K562 (cell line): ENCODE results near the gene GRHPR. TPM values are rescaled to one million over a fixed set of nuclear protein-coding genes. Genes with fewer than 3 reads are reported as not detected.

Source experiments
- ATAC-seq: fragments of 200-7000 bp; cut with Tn5 transposase; 3 replicates; pipeline ENCODE4 v1.9.1; 2020; ENCODE audit warnings: moderate library complexity
- BruUV-seq: library from RNA; stranded (reverse); fragments of 400-500 nt; replicated peaks from 2 replicates; lab custom pipeline; 2021; lab: Mats Ljungman, UMichigan
- CTCF ChIA-PET: fragments of 300-600 bp; formaldehyde crosslinking; extraction: SDS; loops from one replicate; lab custom pipeline; 2021; ENCODE audit warnings: low intra/inter-chr PET ratio; lab: Yijun Ruan, JAX
- POLR2A ChIA-PET: fragments of 300-600, 350-650 bp; sonication (Branson Sonifier 250); formaldehyde crosslinking; extraction: SDS; loops from one replicate; lab custom pipeline; 2021; ENCODE audit warnings: antibody characterized with exemption, inconsistent platforms; lab: Yijun Ruan, JAX
- DNase-seq, 4 experiments: peaks; one replicate each; pipeline versions ENCODE4 v3.0.0 to v3.0.0-alpha.2; 2011 to 2018; ENCODE audit warnings: low spot score in 3 of 4, mixed read lengths in 3 of 4; ENCODE audit errors: extremely low read depth in 1 of 4
- FAIRE-seq: peaks from 2 replicates; lab custom pipeline; 2011; peaks lifted over from hg19 to GRCh38; lab: Jason Lieb, UNC
- H2AFZ ChIP-seq: 2 replicates; pipeline ENCODE4 v1.6.0; 2011; ENCODE audit warnings: low read depth, low read length, control low read depth, inconsistent platforms
- H3K27ac ChIP-seq: fragments of 200-600 bp; 3 replicates; pipeline ENCODE4 v1.8.0; 2011; ENCODE audit warnings: low read depth, mild to moderate bottlenecking, control low read depth, inconsistent platforms, low read length, moderate library complexity, mixed read lengths; ENCODE audit errors: extremely low read depth
- H3K27me3 ChIP-seq, 2 experiments: fragments of 300-600 bp in 1 of 2; 2 replicates in 1 of 2; 3 replicates in 1 of 2; pipeline versions ENCODE4 v1.6.0 to v1.8.0; 2011; ENCODE audit warnings: inconsistent platforms in 2 of 2, low read length in 2 of 2, mild to moderate bottlenecking in 1 of 2, mixed read lengths in 1 of 2, moderate library complexity in 1 of 2; ENCODE audit not compliant: control insufficient read depth in 2 of 2, insufficient read depth in 2 of 2
- H3K36me3 ChIP-seq: fragments of 300-600 bp; 3 replicates; pipeline ENCODE4 v1.8.0; 2011; ENCODE audit warnings: mild to moderate bottlenecking, low read length, inconsistent platforms; ENCODE audit not compliant: control insufficient read depth, insufficient read depth
- H3K4me1 ChIP-seq, 2 experiments: fragments of 200-600 bp in 1 of 2; replicated peaks in 1 of 2; 2 replicates in 1 of 2; 3 replicates in 1 of 2; pipeline versions ENCODE4 v1.5.1 to v1.8.0; 2011; ENCODE audit warnings: inconsistent platforms in 2 of 2, low read length in 2 of 2, mild to moderate bottlenecking in 1 of 2, mixed read lengths in 1 of 2, moderate library complexity in 1 of 2; ENCODE audit not compliant: control insufficient read depth in 2 of 2, insufficient read depth in 2 of 2
- H3K4me2 ChIP-seq: 2 replicates; pipeline ENCODE4 v1.6.1; 2011; ENCODE audit warnings: low read length, control low read depth, inconsistent platforms, mixed read lengths; ENCODE audit not compliant: insufficient read depth
- H3K4me3 ChIP-seq: fragments of 200-600 bp; sonication (generic), shearing (Covaris generic); 2 replicates; pipeline ENCODE4 v1.5.1; 2016; ENCODE audit warnings: control low read depth, inconsistent platforms
- H3K79me2 ChIP-seq: fragments of 200-600 bp; 3 replicates; pipeline ENCODE4 v1.8.0; 2011; ENCODE audit warnings: low read length, inconsistent platforms; ENCODE audit not compliant: control insufficient read depth, insufficient read depth
- H3K9ac ChIP-seq, 2 experiments: 2 replicates each; pipeline versions ENCODE4 v1.6.0 to v1.6.1; 2011; ENCODE audit warnings: low read depth in 2 of 2, low read length in 2 of 2, control low read depth in 1 of 2, inconsistent platforms in 1 of 2, mild to moderate bottlenecking in 1 of 2, mixed read lengths in 1 of 2; ENCODE audit not compliant: insufficient read depth in 1 of 2
- H3K9me1 ChIP-seq: one replicate; pipeline ENCODE4 v1.6.0; 2011; ENCODE audit warnings: inconsistent platforms, mild to moderate bottlenecking, low read length, moderate library complexity; ENCODE audit not compliant: control insufficient read depth, insufficient read depth
- H3K9me3 ChIP-seq: replicated peaks from 2 replicates; pipeline ENCODE4 v1.5.1; 2011; ENCODE audit warnings: low read depth, low read length, inconsistent platforms; ENCODE audit not compliant: control insufficient read depth, insufficient read depth
- H4K20me1 ChIP-seq: replicated peaks from 2 replicates; pipeline ENCODE4 v1.6.1; 2011; ENCODE audit warnings: low read length, inconsistent platforms, mixed read lengths; ENCODE audit not compliant: control insufficient read depth, insufficient read depth
- GTF2B ChIP-seq: IDR thresholded peaks from 2 replicates; pipeline ENCODE4 v1.6.1; 2011; ENCODE audit not compliant: insufficient read length; ENCODE audit errors: extremely low read depth
- POLR2G ChIP-seq: fragments of 200-400 bp; formaldehyde crosslinking; IDR thresholded peaks from 2 replicates; pipeline ENCODE4 v1.6.1; 2017; ENCODE audit warnings: low read depth, mild to moderate bottlenecking, antibody characterized with exemption, low read length, moderate library complexity
- RBFOX2 ChIP-seq: fragments of 200-400 bp; formaldehyde crosslinking; IDR thresholded peaks from 2 replicates; pipeline ENCODE4 v1.6.1; 2017; ENCODE audit warnings: low read depth, mild to moderate bottlenecking, low read length, moderate library complexity
- XRCC5 ChIP-seq: fragments of 200-400 bp; formaldehyde crosslinking; IDR thresholded peaks from 2 replicates; pipeline ENCODE4 v1.6.1; 2017; ENCODE audit warnings: low read depth, mild to moderate bottlenecking, low read length
- ZBTB11 ChIP-seq, 3 experiments: fragments of 200-800 bp in 1 of 3; fragments of 250-450 bp in 1 of 3; fragments of 450-650 bp in 1 of 3; sonication (Bioruptor Pico) in 1 of 3; sonication (Bioruptor generic) in 1 of 3; formaldehyde crosslinking in 1 of 3; IDR thresholded peaks; 2 replicates each; pipeline versions ENCODE4 v1.6.1 to v1.8.0; 2016 to 2022; ENCODE audit warnings: mild to moderate bottlenecking in 2 of 3, missing genetic modification characterization in 2 of 3, missing compliant biosample characterization in 1 of 3, moderate library complexity in 1 of 3
- ZNF395 ChIP-seq: fragments of 200-800 bp; sonication (Bioruptor generic); IDR thresholded peaks from 2 replicates; pipeline ENCODE4 v1.6.1; 2017; ENCODE audit warnings: missing genetic modification characterization, missing compliant biosample characterization
- WGBS: fragments of 100-300 bp; shearing (Covaris generic); methylation state at CpG from one replicate; pipeline ENCODE4 v1.1.6; 2016; ENCODE audit warnings: low coverage, mixed read lengths; ENCODE audit not compliant: insufficient coverage; ENCODE audit errors: missing lambda C conversion rate; 5-methylcytosine and 5-hydroxymethylcytosine counted together
- in situ Hi-C: fragments of 300-500 bp; cut with MboI; formaldehyde crosslinking; loops from 4 replicates; pipeline ENCODE4 v1.15.0; 2018; ENCODE audit warnings: inconsistent platforms, mixed read lengths
- intact Hi-C: fragments of 100-400 bp; cut with micrococcal nuclease; formaldehyde crosslinking; loops from 2 replicates; pipeline ENCODE4 v1.14.2; 2022
- polyA plus RNA-seq, 8 experiments: library from polyadenylated mRNA; depleted of rRNA in 4 of 8; stranded (reverse) in 5 of 8; unstranded in 3 of 8; fragments of >200 nt; fragmentation: Nextera tagmentation in 2 of 8; fragmentation: Illumina TruSeq in 1 of 8; extraction: Ambion mirVana in 2 of 8; extraction: Trizol in 1 of 8; gene quantifications; 2 replicates each; pipeline versions ENCODE4 v1.2.1 to v1.2.3, GENCODE V29; 2011 to 2014; ENCODE audit warnings: inconsistent platforms in 1 of 8, missing spikeins in 1 of 8
- total RNA-seq, 7 experiments: library from RNA; depleted of rRNA in 6 of 7; stranded (reverse); fragments of >200 nt in 6 of 7; fragmentation: Illumina TruSeq in 2 of 7; extraction: Trizol in 2 of 7; gene quantifications; 2 replicates each; pipeline versions ENCODE4 v1.2.1 to v1.2.3, GENCODE V29; 2011 to 2021; ENCODE audit warnings: low replicate concordance in 1 of 7

The GRHPR gene
- total and polyA plus RNA-seq, 9 of the 15 experiments (the other 6 are each of a cell fraction or from before 2014, with no cell fraction given), result 38.9 to 144 (median 120) TPM

- no peaks in the 10 kb centered on the region for H3K27me3 ChIP-seq
- peaks cover 39% of the 10 kb centered on the region for H3K79me2 ChIP-seq
- H4K20me1 ChIP-seq, result peaks cover under 1% of the 10 kb centered on the region
- in situ Hi-C loops, result no loop called here
- ChIA-PET POLR2A (interaction anchor here (0.6 to 2.2 kb wide), 8 partner anchors 12 to 428 kb away, joined by 3 to 9 read pairs (median 3); no protein-coding TSS in a partner anchor), CTCF (no interaction called here)
- no peak overlapping the region for H3K27ac ChIP-seq
- DNase-seq, result no peak
- ATAC-seq, result no peak
- 90% methylated on average over 15 of the region's 18 CpGs for WGBS
- no peaks in the 10 kb centered on the region for H3K9me1 ChIP-seq
- no peak overlapping the region for H2AFZ ChIP-seq
- BruUV-seq, result no TSS peak
- peaks cover 63% of the 10 kb centered on the region for H3K36me3 ChIP-seq
- no peak overlapping the region for H3K4me2 ChIP-seq
- intact Hi-C loops, result no loop called here
- TF ChIP-seq ZNF395 (CRISPR knock-in tag) (no peak), ZBTB11 (CRISPR knock-in tag; IDR thresholded peaks at IDR 0.05) (no peak), RBFOX2 (peak; percentile 62), POLR2G (peak; percentile 40), GTF2B (no peak), XRCC5 (no peak)
- peak overlapping the region in 1 of 2 experiments; percentile 97; a peak in 2 of 4 replicates for H3K9ac ChIP-seq
- H3K4me3 ChIP-seq, result no peak overlapping the region
- peaks cover 15 to 33% of the 10 kb centered on the region in 2 experiments for H3K4me1 ChIP-seq
- H3K9me3 ChIP-seq, result no peaks in the 10 kb centered on the region
- FAIRE-seq, result no peak
These were observed 2.3 kb downstream of the GRHPR start for GRCh38 chr9:37424686-37425297.
